Dermis microvascular lymphatic vessel endothelial cell (primary cell): Measurements from ENCODE around the gene NR6A1. TPM values are rescaled to one million over a fixed set of nuclear protein-coding genes. Genes with fewer than 3 reads are reported as not detected.

Source experiments
- DNase-seq, 2 donors: peaks; one replicate each; pipeline versions ENCODE4 v3.0.0 to v3.0.0-alpha.2; 2010; ENCODE audit warnings: low read depth in 2 of 2
- total RNA-seq: library from RNA; depleted of rRNA; stranded (reverse); fragments of >200 nt; gene quantifications from 2 replicates; pipeline ENCODE4 v1.2.1, GENCODE V29; 2014

Gene NR6A1
- total RNA-seq, 1 donor from 2014 or later: 0.77 TPM

DNA sequence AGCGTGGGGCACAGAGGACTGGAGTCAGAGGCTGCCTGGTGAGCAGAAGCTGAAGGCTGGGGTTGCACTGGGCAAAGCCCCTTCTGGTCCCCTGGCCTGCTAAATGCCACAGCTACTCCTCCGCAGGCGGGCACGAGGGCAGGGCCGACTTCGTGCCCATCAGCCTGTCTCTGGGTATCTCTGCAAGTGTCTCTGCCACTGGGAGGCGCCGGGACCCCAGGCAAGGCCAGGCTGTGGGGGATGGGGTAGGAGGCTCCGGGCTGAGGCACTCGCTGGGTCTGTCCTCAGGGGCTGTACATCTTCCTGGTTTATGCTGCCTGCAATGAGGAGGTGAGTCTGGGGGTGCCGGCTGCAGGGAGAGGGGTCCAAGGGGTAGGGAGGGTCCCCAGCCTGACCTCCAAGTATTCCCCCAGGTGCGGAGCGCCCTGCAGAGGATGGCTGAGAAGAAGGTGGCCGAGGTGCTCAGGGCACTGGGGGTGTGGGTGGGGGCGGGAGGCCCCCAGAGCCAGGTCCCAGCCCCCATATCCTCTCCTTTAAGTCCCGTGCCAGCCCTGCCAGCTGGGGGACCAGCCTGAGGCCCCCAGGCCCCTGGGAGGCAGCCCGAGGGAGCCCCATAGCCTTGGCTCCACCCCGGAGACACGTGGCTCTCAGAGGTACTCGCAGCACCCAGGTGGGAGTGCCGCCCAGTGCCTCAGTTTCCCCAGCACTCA lies 295.8 kb downstream of the NR6A1 start:
- no peak for DNase-seq

DNA sequence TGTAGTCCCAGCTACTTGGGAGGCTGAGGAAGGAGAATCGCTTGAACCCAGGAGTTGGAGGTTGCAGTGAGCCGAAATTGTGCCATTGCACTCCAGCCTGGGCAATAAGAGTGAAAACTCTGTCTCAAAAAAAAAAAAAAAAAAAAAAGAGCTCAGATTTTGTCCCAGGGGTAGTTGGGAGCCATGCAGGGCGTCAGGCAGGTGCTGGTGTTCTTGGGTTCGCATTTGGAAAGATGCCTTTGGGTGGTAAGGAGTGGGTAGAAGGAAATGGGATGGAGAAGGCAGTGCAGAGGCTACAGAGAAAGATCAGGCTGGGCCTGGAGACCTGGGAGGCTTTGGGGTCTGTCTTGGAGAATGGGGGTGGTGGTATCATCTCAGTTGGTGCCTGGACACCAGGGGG lies 297.0 kb downstream of the NR6A1 start:
- DNase-seq: no peak

DNA sequence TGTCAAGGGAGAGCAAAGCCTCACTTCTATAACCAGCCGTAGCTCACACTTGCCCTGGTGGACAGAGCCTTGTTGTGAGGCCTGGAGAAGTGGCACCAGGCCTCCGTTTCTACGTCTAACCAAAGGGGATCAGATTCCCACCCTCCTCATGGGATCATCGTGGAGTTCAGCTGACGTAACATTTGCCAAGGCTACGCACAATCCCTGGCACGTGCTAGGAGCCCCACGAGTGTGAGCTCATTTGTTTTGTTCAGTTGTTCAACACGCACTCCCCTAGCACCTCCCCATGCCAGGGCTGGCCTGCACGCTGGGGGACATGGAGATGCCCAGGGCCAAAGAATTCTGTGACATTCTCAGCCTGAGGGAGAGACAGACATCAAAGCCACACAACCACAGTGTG lies 297.8 kb downstream of the NR6A1 start:
- DNase-seq: no peak

- DNase-seq: no peak
Measured at GRCh38 chr9:124472770-124473169, 298.3 kb downstream of the NR6A1 start.

DNA sequence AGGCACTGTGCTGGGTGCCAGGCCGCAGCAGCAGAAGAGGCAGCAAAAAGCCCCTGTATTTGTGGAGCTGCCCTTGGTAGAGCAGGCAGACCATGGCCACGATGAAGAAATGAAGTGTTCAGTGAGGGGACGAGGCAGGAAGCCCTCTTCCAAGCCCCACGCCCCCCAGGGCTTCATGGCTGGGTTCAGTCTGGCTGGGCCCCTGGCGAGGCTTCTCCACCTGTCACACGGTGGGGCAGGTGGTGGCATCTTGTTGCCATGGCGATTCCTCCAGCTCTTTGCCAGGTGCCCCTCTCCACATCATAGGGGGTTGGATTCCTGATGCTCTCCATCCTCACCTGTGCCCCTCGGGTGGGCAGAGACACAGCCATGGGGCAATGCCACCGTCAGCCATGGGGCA lies 299.4 kb downstream of the NR6A1 start:
- no peak for DNase-seq

DNA sequence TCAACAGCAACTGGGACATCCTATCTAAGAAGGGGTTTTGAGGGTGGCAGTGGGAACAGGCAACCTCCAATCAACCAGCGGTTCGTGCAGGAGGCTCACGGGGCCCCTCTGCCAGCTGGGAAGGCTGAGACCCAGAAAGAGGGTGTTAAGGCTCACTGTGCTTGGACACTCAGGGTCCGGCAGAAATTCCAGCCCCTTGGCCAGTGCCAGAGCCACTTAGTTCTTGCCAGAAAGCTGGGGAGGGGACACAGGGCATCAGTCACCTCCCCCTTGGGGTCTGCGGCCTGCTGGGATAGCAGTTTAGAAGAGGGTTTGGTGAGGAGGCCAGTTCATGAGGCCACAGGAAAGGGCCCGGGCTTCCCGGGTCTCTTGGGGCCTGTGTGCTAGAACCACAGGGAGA lies 300.4 kb downstream of the NR6A1 start:
- DNase-seq: no peak

DNA sequence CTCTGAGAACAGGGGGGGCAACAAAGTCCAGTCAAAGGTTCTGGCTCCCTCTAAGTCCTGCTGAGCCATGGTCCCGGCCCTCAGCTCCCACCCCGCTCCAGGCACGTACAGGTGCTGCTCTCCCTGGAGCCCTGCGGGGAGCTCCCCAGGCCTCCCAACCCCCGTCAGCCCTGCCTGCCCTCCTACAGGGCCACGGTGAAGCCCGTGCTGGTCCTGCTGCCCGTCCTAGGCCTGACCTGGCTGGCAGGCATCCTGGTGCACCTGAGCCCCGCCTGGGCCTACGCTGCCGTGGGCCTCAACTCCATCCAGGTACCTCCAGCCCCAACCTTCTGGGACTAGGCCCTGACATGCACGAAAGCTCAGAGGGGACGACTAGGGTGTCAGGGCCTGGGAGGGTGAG lies 300.8 kb downstream of the NR6A1 start:
- DNase-seq: no peak

- no peak for DNase-seq
Measured at GRCh38 chr9:124469011-124469832, 301.9 kb downstream of the NR6A1 start.

DNA sequence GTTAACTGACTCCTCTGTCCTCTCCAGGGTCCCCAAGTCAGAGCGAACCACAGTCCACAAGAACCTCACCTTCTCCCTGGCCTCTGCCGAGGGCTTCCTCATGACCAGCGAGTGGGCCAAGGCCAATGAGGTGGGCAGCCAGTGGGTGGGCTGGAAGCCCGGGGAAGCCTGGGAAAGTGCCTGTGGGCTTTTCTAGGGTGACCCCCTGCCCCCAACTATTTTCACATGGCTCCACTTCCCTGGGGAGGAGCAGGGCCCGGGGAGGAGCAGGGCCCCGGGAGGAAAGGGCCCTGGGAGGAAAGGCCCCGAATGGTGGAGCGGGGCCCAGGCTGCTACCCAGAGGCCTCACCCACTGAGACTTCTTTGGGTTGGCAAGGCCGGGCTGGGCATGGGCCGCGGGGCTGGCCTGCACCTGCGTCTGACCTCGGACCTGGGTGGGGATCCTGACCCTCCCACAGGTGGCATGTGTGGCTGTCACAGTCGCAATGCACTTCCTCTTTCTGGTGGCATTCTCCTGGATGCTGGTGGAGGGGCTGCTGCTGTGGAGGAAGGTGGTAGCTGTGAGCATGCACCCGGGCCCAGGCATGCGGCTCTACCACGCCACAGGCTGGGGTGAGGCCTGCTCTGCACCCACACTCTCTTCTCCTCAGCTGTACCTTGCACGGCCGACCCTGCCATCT lies 302.9 kb downstream of the NR6A1 start:
- DNase-seq: no peak

DNA sequence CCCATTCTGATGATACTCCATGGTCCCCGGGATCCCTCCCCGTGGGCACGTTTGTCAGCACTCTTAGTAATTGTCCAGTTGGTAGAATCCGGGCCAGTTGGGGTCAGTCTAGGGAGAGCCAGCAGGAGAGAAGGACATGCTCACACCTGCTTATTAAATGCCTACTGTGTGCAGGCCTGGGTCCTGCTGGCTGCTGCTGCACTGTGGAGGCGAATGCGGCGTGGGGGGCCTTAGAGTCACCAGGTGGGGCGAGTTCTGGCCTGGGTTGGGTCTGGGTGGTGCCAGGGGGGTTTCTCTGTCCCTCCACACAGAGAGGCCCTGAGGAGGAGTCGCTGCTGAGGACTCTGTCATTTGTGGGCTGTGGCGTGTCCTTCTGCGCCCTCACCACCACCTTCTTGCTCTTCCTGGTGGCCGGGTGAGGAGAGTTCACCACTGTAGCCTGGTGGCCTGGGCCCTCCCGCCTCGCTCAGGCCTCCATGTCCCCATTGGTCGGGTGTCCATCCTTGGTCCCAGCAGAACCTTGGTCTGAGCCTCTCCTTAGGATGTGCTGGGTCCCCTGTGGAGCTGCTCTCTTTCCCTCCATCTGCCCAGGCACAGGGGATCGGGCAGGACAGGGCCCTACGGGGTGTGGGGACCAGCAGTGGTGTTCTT lies 303.6 kb downstream of the NR6A1 start:
- DNase-seq: no peak

Other genes with a start within 250 kb of the NR6A1 start
- 1.9 and 2.3 TPM in 2 replicates for gene OLFML2A, start 5.8 kb upstream of the NR6A1 start, total RNA-seq
- gene WDR38, start 82.1 kb upstream of the NR6A1 start, total RNA-seq: not detected in 2 replicates
- 1,146 and 1,670 TPM in 2 replicates for gene RPL35, start 90.6 kb upstream of the NR6A1 start, total RNA-seq
- 13.7 and 16.3 TPM in 2 replicates for gene ARPC5L, start 90.8 kb upstream of the NR6A1 start, total RNA-seq
- 5.9 and 7.6 TPM in 2 replicates for gene GOLGA1, start 169.8 kb upstream of the NR6A1 start, total RNA-seq